ENCODE measurements around the gene CRIP2.

GRCh38 chr14:105447651-105448640 lies 26.7 kb upstream of the CRIP2 start:
- TF ChIP-seq, protein P1, sequence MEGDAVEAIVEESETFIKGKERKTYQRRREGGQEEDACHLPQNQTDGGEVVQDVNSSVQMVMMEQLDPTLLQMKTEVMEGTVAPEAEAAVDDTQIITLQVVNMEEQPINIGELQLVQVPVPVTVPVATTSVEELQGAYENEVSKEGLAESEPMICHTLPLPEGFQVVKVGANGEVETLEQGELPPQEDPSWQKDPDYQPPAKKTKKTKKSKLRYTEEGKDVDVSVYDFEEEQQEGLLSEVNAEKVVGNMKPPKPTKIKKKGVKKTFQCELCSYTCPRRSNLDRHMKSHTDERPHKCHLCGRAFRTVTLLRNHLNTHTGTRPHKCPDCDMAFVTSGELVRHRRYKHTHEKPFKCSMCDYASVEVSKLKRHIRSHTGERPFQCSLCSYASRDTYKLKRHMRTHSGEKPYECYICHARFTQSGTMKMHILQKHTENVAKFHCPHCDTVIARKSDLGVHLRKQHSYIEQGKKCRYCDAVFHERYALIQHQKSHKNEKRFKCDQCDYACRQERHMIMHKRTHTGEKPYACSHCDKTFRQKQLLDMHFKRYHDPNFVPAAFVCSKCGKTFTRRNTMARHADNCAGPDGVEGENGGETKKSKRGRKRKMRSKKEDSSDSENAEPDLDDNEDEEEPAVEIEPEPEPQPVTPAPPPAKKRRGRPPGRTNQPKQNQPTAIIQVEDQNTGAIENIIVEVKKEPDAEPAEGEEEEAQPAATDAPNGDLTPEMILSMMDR (IDR thresholded peaks at IDR 0.05; ENCODE audit: low read depth, low read length, missing input control): no peak
- TF ChIP-seq MAX (IDR thresholded peaks at IDR 0.05) (no peak), EGR1 (IDR thresholded peaks at IDR 0.05; ENCODE audit: low read depth in 2 of 2) (no peak), JUND (IDR thresholded peaks at IDR 0.05) (no peak), ZBTB33 (IDR thresholded peaks at IDR 0.05) (no peak), REST (IDR thresholded peaks at IDR 0.05) (no peak), GABPA (IDR thresholded peaks at IDR 0.05 in 1 of 2, conservative IDR thresholded peaks at IDR 0.05 in 1 of 2) (no peak), SP1 (IDR thresholded peaks at IDR 0.05) (no peak), HNF4G (IDR thresholded peaks at IDR 0.05) (no peak)

Data from liver (tissue), 3 donors.